Endothelial cell of umbilical vein (primary cell): ENCODE results near the gene SEMA4C. TPM values are rescaled to one million over a fixed set of nuclear protein-coding genes. Genes with fewer than 3 reads are reported as not detected.

Experiments
- BruUV-seq: library from RNA; stranded (reverse); fragments of 400-500 nt; replicated peaks from 2 replicates; lab custom pipeline; 2021; lab: Mats Ljungman, UMichigan
- CTCF ChIA-PET: fragments of 300-600, 350-600 bp; sonication (Branson Sonifier 250); formaldehyde crosslinking; loops from one replicate; lab custom pipeline; 2021; ENCODE audit warnings: antibody characterized with exemption, inconsistent platforms; lab: Charles Lee
- POLR2A ChIA-PET: fragments of 300-600, 350-600 bp; sonication (Branson Sonifier 250); formaldehyde crosslinking; loops from one replicate; lab custom pipeline; 2021; ENCODE audit warnings: antibody characterized with exemption, inconsistent platforms; lab: Charles Lee
- DNase-seq: peaks from one replicate; pipeline ENCODE4 v3.0.0-alpha.2; 2011; ENCODE audit warnings: low read depth, low spot score
- FAIRE-seq: peaks from 2 replicates; lab custom pipeline; 2011; peaks lifted over from hg19 to GRCh38; lab: Jason Lieb, UNC
- H2AFZ ChIP-seq: 2 replicates; pipeline ENCODE4 v1.6.0; 2012; ENCODE audit warnings: low read depth, low read length, control low read depth, inconsistent platforms
- H3K27ac ChIP-seq: 2 replicates; pipeline ENCODE4 v1.5.1; 2011; ENCODE audit warnings: low read depth, mild to moderate bottlenecking, control low read depth, low read length, moderate library complexity; ENCODE audit not compliant: insufficient read depth
- H3K27me3 ChIP-seq, 2 experiments: 2 replicates each; pipeline versions ENCODE4 v1.6.0 to v1.6.1; 2011; ENCODE audit warnings: low read length in 2 of 2, mixed read lengths in 1 of 2; ENCODE audit not compliant: control insufficient read depth in 2 of 2, insufficient read depth in 2 of 2
- H3K36me3 ChIP-seq, 2 experiments: 2 replicates in 1 of 2; 3 replicates in 1 of 2; pipeline ENCODE4 v1.5.1; 2011; ENCODE audit warnings: low read length in 2 of 2, mild to moderate bottlenecking in 1 of 2, moderate library complexity in 1 of 2; ENCODE audit not compliant: control insufficient read depth in 2 of 2, insufficient read depth in 2 of 2; ENCODE audit errors: extremely low read depth in 1 of 2
- H3K4me1 ChIP-seq: 3 replicates; pipeline ENCODE4 v1.5.1; 2011; ENCODE audit warnings: mild to moderate bottlenecking, low read length; ENCODE audit not compliant: control insufficient read depth, insufficient read depth; ENCODE audit errors: extremely low read depth
- H3K4me2 ChIP-seq: 2 replicates; pipeline ENCODE4 v1.6.1; 2011; ENCODE audit warnings: low read length, control low read depth, mixed read lengths; ENCODE audit not compliant: insufficient read depth
- H3K4me3 ChIP-seq, 3 experiments: fragments of 200-600 bp in 1 of 3; sonication (generic), shearing (Covaris generic) in 1 of 3; replicated peaks in 1 of 3; 2 replicates each; pipeline ENCODE4 v1.5.1; 2011 to 2016; ENCODE audit warnings: control low read depth in 3 of 3, low read length in 3 of 3, mild to moderate bottlenecking in 2 of 3, inconsistent platforms in 1 of 3, low read depth in 1 of 3, moderate library complexity in 1 of 3; ENCODE audit not compliant: insufficient read depth in 1 of 3
- H3K79me2 ChIP-seq: 2 replicates; pipeline ENCODE4 v1.6.0; 2012; ENCODE audit warnings: low read length, inconsistent platforms; ENCODE audit not compliant: control insufficient read depth, insufficient read depth
- H3K9ac ChIP-seq: replicated peaks from 2 replicates; pipeline ENCODE3; 2011; ENCODE audit warnings: low read length, control low read depth; ENCODE audit not compliant: insufficient read depth; ENCODE audit errors: extremely low read depth
- H3K9me1 ChIP-seq: replicated peaks from 3 replicates; pipeline ENCODE4 v1.6.0; 2011; ENCODE audit warnings: mild to moderate bottlenecking, low read length; ENCODE audit not compliant: control insufficient read depth, insufficient read depth; ENCODE audit errors: extremely low read depth
- H3K9me3 ChIP-seq: replicated peaks from 2 replicates; pipeline ENCODE4 v1.5.1; 2012; ENCODE audit warnings: low read length, inconsistent platforms; ENCODE audit not compliant: control insufficient read depth, insufficient read depth
- H4K20me1 ChIP-seq: replicated peaks from 2 replicates; pipeline ENCODE3; 2011; ENCODE audit warnings: mild to moderate bottlenecking, low read length; ENCODE audit not compliant: control insufficient read depth, insufficient read depth; ENCODE audit errors: extremely low read depth
- CTCF ChIP-seq, 2 donors: IDR thresholded peaks; 1 replicate in 1 of 2; 2 replicates in 1 of 2; pipeline ENCODE4 v1.5.1; 2011; ENCODE audit warnings: low read length in 2 of 2, mild to moderate bottlenecking in 2 of 2, moderate library complexity in 2 of 2, control low read depth in 1 of 2, inconsistent platforms in 1 of 2, low read depth in 1 of 2; ENCODE audit not compliant: insufficient read depth in 1 of 2; ENCODE audit errors: extremely low read depth in 1 of 2
- EZH2 ChIP-seq: IDR thresholded peaks from 2 replicates; pipeline ENCODE4 v1.6.1; 2012; ENCODE audit warnings: borderline replicate concordance, low read depth, mild to moderate bottlenecking, moderate library complexity, low read length, inconsistent platforms; ENCODE audit not compliant: severe bottlenecking
- FOS ChIP-seq: IDR thresholded peaks from 2 replicates; pipeline ENCODE4 v1.6.1; 2011; ENCODE audit warnings: mild to moderate bottlenecking, low read length, moderate library complexity, borderline replicate concordance; ENCODE audit not compliant: insufficient read depth
- GATA2 ChIP-seq: IDR thresholded peaks from 2 replicates; pipeline ENCODE4 v1.7.0; 2011; ENCODE audit warnings: low read depth, mild to moderate bottlenecking, moderate library complexity, mixed read lengths, low read length; ENCODE audit not compliant: insufficient read length, insufficient read depth
- JUN ChIP-seq: IDR thresholded peaks from 2 replicates; pipeline ENCODE4 v1.6.1; 2011; ENCODE audit warnings: borderline replicate concordance, low read depth; ENCODE audit not compliant: insufficient read length, insufficient read depth
- MAX ChIP-seq: IDR thresholded peaks from 2 replicates; pipeline ENCODE4 v1.6.1; 2011; ENCODE audit not compliant: insufficient read depth, insufficient read length
- MYC ChIP-seq: IDR thresholded peaks from one replicate; pipeline ENCODE4 v1.6.1; 2011; ENCODE audit warnings: mild to moderate bottlenecking, low read depth, low read length
- POLR2A ChIP-seq: IDR thresholded peaks from 2 replicates; pipeline ENCODE4 v1.6.1; 2012; ENCODE audit warnings: low read depth, mild to moderate bottlenecking, control low read depth, low read length
- POLR2AphosphoS5 ChIP-seq: IDR thresholded peaks from 2 replicates; pipeline ENCODE4 v1.6.1; 2012; ENCODE audit warnings: low read depth, mild to moderate bottlenecking, control low read depth, low read length, moderate library complexity; ENCODE audit not compliant: insufficient read depth
- dilution Hi-C: fragments of 300-500 bp; cut with MboI; formaldehyde crosslinking; loops from one replicate; pipeline ENCODE4 v1.15.0; 2019; ENCODE audit warnings: low sequenced_read_pairs; ENCODE audit not compliant: extremely low pct_ligation_motif_present
- intact Hi-C: fragments of 100-400 bp; cut with micrococcal nuclease; formaldehyde crosslinking; loops from one replicate; pipeline ENCODE4 v1.10.0; 2022
- polyA plus RNA-seq, 4 experiments: library from polyadenylated mRNA; depleted of rRNA in 3 of 4; stranded (reverse) in 3 of 4; unstranded in 1 of 4; fragments of >200 nt; gene quantifications; 2 replicates each; pipeline versions ENCODE4 v1.2.1 to v1.2.3, GENCODE V29; 2011 to 2012; ENCODE audit warnings: missing spikeins in 1 of 4
- total RNA-seq: library from RNA; stranded (reverse); gene quantifications from 2 replicates; pipeline ENCODE4 v1.2.3, GENCODE V29; 2021

The SEMA4C gene
- total and polyA plus RNA-seq, 2 donors (not counting 3 experiments of a cell fraction or from before 2014, with no cell fraction given): 16.4 to 17.3 TPM

- H3K27me3 ChIP-seq: no peaks in the 10 kb centered on the region
- H3K79me2 ChIP-seq: peaks cover 10% of the 10 kb centered on the region
- H3K4me2 ChIP-seq: no peak overlapping the region
- BruUV-seq: no TSS peak
- no peak for TF ChIP-seq CTCF (IDR thresholded peaks at IDR 0.05; ENCODE audit: extremely low read depth in 1 of 2, insufficient read depth in 1 of 2, low read depth in 1 of 2, low read length in 2 of 2)
- TF ChIP-seq JUN: no peak
- no peak for TF ChIP-seq MYC
- no peak for TF ChIP-seq POLR2A
- TF ChIP-seq POLR2AphosphoS5: no peak
- TF ChIP-seq FOS: no peak
- no peak for TF ChIP-seq MAX
- TF ChIP-seq EZH2: no peak
- no peak for TF ChIP-seq GATA2
- H3K9ac ChIP-seq: no peak overlapping the region
- H3K4me3 ChIP-seq: no peak overlapping the region
- H3K36me3 ChIP-seq: no peaks in the 10 kb centered on the region
- H3K27ac ChIP-seq: no peak overlapping the region
- no peak overlapping the region for H2AFZ ChIP-seq
- no peaks in the 10 kb centered on the region for H4K20me1 ChIP-seq
- H3K9me3 ChIP-seq: no peaks in the 10 kb centered on the region
- peaks cover 13% of the 10 kb centered on the region for H3K4me1 ChIP-seq
- no peak for FAIRE-seq
- CTCF ChIA-PET: no interaction called here
- POLR2A ChIA-PET: no interaction called here
- intact Hi-C loops (no loop called here), dilution Hi-C loops (no loop called here)
- no peaks in the 10 kb centered on the region for H3K9me1 ChIP-seq
- no peak for DNase-seq
These were observed 50.6 kb downstream of the SEMA4C start for GRCh38 chr2:96819128-96819875.
